VCaP (cell line): Measurements from ENCODE around the gene DPEP2.

Source experiments
- H3K27ac ChIP-seq: fragments of 450-650 bp; 2 replicates; pipeline ENCODE4 v1.5.1; 2017
- TF ChIP-seq, protein P1 (sequence below): fragments of 450-650 bp; conservative IDR thresholded peaks from 2 replicates; pipeline ENCODE4 v1.5.1; 2017; ENCODE audit warnings: mild to moderate bottlenecking, moderate library complexity

Gene DPEP2

GRCh38 chr16:67963662-67964321 lies 35.5 kb downstream of the DPEP2 start:
- TF ChIP-seq, protein P1, sequence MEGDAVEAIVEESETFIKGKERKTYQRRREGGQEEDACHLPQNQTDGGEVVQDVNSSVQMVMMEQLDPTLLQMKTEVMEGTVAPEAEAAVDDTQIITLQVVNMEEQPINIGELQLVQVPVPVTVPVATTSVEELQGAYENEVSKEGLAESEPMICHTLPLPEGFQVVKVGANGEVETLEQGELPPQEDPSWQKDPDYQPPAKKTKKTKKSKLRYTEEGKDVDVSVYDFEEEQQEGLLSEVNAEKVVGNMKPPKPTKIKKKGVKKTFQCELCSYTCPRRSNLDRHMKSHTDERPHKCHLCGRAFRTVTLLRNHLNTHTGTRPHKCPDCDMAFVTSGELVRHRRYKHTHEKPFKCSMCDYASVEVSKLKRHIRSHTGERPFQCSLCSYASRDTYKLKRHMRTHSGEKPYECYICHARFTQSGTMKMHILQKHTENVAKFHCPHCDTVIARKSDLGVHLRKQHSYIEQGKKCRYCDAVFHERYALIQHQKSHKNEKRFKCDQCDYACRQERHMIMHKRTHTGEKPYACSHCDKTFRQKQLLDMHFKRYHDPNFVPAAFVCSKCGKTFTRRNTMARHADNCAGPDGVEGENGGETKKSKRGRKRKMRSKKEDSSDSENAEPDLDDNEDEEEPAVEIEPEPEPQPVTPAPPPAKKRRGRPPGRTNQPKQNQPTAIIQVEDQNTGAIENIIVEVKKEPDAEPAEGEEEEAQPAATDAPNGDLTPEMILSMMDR: no peak
- H3K27ac ChIP-seq: no peak overlapping the region

DNA sequence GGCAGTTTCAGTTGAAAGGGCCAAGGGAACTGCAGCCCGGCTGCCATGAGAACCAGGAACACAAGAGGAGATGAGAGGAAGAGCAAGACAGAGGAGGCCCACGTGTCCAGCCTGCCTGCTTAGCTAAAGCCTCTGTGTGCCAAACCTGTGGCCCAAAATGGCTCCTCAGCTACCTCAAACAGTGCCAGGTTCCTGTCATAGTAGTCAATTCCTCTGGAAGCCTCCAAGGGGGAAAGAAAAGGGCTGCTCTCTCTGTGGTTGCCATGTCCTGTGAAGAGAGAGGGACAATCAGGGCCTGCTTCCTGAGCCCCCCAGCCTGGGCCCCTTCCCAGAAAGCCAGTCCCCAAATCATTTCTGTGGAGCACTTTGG lies 36.0 kb downstream of the DPEP2 start:
- TF ChIP-seq, protein P1: no peak
- H3K27ac ChIP-seq: no peak overlapping the region

- H3K27ac ChIP-seq: no peak overlapping the region
- TF ChIP-seq, protein P1: no peak
Observed at GRCh38 chr16:67962135-67962534, 37.1 kb downstream of the DPEP2 start.

DNA sequence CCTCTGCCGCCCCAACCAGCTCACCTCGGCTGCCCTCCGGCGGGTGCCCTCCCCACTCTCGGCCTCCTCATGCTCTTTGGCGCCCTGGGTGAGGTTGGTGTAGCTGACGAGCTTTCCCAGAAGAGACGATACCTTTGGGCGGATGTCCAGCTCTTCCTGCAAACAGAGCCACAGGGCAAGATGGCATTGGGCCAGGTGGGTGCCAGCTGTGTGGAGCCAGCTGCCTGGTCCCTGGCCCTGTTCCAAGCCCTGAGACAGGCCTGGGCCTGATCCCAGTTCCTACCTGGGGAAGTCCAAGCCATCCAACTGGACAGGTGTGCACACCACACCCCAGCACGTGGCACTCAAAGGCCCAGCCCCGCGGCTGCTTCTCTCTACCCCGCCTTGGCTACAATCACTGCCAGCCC lies 37.7 kb downstream of the DPEP2 start:
- TF ChIP-seq, protein P1: no peak
- H3K27ac ChIP-seq: no peak overlapping the region

GRCh38 chr16:67959536-67960329 lies 39.6 kb downstream of the DPEP2 start:
- TF ChIP-seq, protein P1: no peak
- no peak overlapping the region for H3K27ac ChIP-seq

DNA sequence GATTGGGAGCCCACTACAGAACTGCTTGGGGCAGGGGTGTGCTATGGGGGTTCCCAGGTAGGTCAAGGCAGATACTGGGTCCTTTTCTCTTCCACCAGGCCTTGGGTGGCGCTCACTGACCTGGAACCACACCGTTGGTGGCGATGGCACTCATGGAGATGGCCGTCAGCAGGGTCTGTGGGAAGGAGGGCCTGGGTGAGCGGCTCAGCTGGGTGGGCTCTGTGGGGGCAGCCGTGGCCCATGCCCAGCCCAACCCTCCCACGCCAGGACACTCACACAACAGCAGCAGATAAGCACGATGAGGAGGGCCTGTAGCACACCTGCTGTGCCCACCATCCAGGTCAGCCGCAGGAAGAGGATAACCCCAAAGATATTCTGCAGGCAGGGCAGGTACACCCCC lies 41.7 kb downstream of the DPEP2 start:
- no peak overlapping the region for H3K27ac ChIP-seq
- TF ChIP-seq, protein P1: no peak

GRCh38 chr16:67954421-67955196 lies 44.7 kb downstream of the DPEP2 start:
- TF ChIP-seq, protein P1: no peak
- H3K27ac ChIP-seq: no peak overlapping the region
